MM.1S (cell line): ENCODE data around the gene ANKS6.

Experiments
- EZH2 ChIP-seq: fragments of 300-600 bp; sonication (generic); optimal IDR thresholded peaks from 2 replicates; pipeline ENCODE3; 2017; ENCODE audit warnings: low read depth, mild to moderate bottlenecking, antibody characterized with exemption, low read length, mixed read lengths
- TF ChIP-seq, protein P1 (sequence below): fragments of 300-600 bp; sonication (generic); IDR thresholded peaks from 2 replicates; pipeline ENCODE4 v1.5.1; 2016; ENCODE audit warnings: antibody characterized with exemption, low read length, mixed read lengths

DNA sequence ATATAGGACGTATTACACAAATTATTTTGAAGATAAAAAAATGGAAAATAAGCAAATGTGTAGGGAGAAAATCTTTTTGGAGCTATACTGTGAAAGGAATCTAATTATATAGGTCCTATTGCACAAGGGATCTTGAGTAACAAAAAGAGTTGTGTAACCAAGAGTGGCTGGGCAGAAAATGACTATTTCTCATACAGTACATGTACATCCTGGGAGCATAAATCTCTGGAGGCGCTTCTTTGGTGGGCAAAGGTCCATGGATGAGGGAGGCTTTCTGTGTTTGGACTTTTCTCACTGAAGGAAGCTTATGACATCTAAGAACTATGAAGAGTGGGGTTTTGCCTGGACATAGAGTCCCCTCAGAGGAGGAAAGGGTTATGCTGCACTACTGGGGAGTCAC, 29.8 kb downstream of the ANKS6 start:
- TF ChIP-seq, protein P1, sequence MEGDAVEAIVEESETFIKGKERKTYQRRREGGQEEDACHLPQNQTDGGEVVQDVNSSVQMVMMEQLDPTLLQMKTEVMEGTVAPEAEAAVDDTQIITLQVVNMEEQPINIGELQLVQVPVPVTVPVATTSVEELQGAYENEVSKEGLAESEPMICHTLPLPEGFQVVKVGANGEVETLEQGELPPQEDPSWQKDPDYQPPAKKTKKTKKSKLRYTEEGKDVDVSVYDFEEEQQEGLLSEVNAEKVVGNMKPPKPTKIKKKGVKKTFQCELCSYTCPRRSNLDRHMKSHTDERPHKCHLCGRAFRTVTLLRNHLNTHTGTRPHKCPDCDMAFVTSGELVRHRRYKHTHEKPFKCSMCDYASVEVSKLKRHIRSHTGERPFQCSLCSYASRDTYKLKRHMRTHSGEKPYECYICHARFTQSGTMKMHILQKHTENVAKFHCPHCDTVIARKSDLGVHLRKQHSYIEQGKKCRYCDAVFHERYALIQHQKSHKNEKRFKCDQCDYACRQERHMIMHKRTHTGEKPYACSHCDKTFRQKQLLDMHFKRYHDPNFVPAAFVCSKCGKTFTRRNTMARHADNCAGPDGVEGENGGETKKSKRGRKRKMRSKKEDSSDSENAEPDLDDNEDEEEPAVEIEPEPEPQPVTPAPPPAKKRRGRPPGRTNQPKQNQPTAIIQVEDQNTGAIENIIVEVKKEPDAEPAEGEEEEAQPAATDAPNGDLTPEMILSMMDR: no peak
- TF ChIP-seq EZH2: no peak
